HG02973 (cell line): ENCODE data around the gene EML4.
"Not testable (repeated sequence)": the region's sequence is repeated elsewhere in the genome, so short reads cannot be mapped to it uniquely, and the experiment has no call there.

Experiments
- ATAC-seq: cut with Tn5 transposase; IDR thresholded peaks from one replicate; pipeline ENCODE4 v1.9.1; 2021; ENCODE audit warnings: moderate library complexity; ENCODE audit not compliant: unreplicated experiment

The EML4 gene

GRCh38 chr2:42170619-42171395, 1.7 kb downstream of the EML4 start:
- no peak for ATAC-seq

DNA sequence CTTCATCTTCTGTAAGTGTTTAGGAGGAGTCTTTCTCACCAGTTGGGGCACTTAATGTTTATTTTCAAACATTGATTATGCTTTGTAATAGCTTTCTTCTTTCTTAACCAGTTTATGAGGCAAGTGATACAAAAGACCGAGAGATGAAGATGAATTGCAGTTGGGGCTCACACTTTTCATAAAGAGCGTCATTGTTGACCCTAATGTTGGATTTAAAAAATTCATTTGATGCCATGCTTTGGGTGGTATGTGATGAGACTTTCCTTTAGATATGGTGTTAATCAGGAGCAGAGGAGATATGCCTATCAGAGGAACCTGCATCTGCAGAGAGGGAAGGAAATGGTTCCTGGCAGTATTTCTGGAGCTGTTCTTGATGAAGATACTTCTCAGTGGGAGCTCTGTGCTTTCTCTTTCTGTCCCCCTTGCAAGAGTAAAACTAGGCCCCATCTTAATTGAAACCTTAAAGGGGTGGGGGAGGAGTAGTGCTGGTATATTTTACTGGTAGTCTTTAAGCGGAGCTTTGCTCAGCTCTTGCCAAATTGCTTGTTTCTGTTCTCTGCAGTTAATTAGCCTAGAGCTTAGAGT, 2.3 kb downstream of the EML4 start:
- ATAC-seq, result no peak

DNA sequence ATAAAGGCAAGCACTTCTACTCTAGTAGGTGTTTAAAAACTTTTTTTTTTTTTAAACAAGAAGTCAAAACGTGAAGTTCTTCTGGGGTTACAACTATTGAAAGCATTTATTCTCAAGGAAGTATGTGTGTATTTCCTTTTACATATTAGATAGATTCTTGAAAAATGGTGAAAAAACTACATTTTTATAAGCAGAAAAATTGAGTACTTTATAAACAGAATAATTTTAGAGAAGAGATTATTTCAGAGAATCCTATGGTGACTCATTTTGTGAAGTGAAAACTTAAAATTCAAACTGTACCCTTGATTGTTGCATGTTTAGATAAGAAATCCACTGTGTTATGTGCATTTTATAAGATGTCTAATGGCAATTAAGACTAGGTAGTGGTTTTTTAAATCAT, 2.9 kb downstream of the EML4 start:
- ATAC-seq, result no peak

DNA sequence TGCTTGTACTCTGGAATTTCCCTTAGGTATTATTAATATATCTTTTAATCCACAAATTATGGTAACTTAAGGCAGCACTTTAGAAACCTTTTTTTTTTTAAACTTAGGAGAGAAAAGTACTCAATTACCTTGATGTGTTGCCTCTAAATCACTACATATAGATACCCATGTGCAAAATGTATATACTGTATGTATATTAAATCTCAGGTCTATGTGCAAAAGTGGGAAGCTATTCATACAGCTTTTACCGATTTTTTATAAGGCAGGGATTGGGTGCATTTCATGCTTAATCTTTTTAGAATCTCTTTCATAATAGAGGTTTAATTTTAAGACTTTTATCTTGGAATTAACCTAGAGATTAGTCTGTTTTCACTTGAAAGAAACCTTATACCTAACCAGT, 3.4 kb downstream of the EML4 start:
- ATAC-seq, result no peak

DNA sequence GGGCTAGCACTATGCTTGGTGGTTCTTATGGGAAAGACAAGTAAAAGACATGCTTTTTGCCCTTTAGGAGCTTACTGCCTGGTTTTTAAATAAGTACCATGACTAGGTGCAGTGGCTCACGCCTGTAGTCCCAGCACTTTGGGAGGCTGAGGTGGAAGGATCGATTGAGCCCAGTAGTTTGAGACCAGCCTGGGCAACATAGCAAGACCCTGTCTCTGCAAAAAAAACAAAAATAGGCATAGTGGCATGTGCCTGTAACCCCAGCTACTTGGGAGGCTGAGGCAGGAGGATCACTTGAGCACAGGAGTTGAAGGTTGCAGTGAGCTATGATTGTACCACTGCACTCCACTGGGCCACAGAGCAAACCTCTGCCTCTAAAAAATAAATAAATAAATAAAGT, 4.3 kb downstream of the EML4 start:
- ATAC-seq, result not testable (repeated sequence)

DNA sequence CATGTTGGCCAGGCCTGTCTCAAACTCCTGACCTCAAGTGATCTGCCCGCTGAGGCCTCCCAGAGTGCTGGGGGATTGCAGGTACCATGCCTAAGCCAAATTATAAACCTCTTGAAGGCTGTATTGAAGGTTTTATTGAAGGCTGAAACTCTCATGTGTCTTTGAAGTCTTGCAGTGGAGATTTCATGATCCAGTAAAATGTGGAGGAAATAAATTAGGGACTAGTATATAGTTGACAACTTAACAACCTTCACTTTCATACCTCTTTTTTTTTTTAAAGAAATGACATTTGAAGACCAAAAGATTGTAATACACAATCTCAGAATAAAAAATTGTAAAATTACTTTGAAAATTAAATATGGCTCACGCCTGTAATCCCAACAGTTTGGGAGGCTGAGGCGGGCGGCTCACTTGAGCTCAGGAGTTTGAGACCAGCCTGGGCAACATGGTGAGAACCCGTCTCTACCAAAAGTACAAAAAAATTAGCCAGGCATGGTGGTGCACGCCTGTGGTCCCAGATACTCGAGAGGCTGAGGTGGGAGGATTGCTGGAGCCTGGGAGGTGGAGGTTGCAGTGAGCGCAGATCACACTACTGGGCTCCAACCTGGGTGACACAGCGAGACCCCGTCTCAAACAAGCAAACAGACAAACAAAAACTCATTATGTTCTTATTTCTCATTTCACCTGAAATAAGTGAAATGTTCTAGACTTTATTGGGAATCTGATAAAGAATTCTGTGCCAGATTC, 8.0 kb downstream of the EML4 start:
- ATAC-seq, result no peak

GRCh38 chr2:42178335-42178734, 9.2 kb downstream of the EML4 start:
- no peak for ATAC-seq

DNA sequence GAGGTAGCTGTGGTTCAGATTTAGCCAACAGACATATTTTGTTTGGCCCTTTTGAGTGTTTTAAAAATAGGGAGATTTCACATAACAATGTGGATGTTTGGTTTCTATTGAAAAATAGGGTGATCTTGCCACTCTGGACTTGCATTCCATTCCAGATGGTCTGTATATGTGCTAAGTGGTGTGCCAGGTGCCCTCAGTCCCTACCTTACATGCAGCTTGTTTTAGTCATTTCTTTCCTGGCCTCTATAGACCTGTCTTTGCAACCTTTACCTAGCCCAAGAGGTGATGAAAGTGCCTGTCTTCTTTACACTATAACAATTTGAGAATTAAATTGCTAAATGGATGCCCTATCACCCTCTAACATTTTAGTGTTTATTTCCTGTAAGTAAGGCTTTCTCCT, 11.1 kb downstream of the EML4 start:
- no peak for ATAC-seq

GRCh38 chr2:42182654-42183308, 13.6 kb downstream of the EML4 start:
- no peak for ATAC-seq

DNA sequence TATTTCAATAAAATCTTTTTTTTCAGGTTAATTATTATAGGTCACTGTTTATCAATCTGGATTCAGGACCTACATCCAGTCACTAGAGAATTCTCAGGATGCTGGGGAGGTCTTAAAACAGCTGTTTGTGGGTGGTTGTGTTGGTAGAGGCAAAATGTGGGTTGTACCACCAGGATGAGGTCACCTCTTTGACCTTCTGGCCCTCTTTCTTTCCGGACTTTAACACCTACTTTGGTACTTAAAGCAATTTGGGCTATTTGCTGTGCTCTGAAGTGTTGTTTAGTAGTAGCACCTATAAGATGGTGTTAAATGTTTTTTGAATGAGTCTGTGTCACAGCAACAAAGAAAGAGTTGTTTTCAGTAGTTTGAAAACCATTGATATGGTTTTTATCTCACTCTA, 14.6 kb downstream of the EML4 start:
- peak; percentile 50 for ATAC-seq

DNA sequence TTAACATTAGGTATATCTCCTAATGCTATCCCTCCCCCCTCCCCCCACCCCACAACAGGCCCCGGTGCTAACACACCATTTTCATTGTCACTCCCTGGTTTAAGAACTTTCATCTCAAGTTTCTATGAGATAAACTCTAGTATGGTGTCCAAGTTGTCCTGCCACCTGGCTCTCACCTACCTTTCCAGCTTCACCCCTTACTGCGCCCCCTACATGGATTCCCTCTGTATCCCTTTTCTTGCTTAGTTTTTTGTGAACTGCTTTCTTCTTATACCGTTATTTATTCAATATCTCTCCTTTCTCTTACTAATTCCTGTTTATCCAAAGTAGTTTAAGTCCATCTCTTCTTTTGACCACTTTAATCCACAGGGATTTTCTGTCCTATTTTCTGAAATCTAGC, 15.2 kb downstream of the EML4 start:
- ATAC-seq, result no peak

- no peak for ATAC-seq
Observed at GRCh38 chr2:42185220-42185921, 16.2 kb downstream of the EML4 start.

DNA sequence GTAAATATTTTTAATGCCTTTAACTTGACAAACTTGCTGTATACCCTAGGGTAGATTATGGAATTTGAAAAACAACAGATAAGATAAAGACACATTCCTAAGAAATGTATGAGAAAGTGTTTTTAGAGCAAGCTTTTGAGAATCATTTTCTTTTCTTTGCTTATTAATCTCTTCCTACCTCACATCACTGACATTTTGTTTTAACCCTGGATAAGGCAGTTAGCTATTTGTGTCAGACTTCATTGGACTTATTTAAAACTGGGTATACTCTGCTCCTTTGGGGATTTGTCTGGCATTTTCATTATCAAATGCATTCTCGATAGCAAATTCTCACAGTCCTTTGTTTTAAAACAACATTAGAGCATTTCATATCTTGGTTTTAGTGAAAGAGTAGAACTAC, 17.2 kb downstream of the EML4 start:
- ATAC-seq, result no peak

DNA sequence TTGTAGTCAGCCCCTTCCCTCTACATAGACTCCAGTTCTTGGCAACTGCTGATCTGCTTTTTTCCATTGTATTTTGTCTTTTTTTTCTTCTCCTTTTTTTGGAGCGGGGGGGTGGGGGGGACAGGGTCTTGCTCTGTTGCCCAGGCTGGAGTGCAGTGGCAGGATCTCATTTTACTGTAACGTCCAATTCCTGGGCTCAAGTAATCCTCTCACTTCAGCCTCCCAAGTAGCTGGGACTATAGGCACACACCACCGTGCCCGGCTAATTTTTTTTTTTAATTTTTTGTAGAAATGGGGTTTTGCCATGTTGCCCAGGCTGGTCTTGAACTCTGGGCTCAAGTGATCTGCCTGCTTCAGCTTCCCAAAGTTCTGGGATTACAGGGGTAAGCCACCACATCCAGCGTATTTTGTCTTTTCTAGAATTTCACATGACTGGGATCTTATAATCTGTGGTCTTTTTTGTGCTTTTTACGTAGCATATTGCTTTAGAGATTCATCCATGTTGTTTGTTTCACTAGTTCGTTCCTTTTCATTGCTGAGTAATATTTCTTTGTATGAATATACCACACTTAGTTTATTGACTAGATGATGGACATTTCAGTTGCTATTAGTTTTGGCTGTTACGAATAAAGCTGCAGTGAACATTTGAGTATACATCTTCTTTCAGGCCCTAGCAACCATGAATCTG, 17.9 kb downstream of the EML4 start:
- ATAC-seq, result no peak

- ATAC-seq, result no peak
Observed at GRCh38 chr2:42187886-42188285, 18.7 kb downstream of the EML4 start.

GRCh38 chr2:42189235-42189566, 20.0 kb downstream of the EML4 start:
- no peak for ATAC-seq

DNA sequence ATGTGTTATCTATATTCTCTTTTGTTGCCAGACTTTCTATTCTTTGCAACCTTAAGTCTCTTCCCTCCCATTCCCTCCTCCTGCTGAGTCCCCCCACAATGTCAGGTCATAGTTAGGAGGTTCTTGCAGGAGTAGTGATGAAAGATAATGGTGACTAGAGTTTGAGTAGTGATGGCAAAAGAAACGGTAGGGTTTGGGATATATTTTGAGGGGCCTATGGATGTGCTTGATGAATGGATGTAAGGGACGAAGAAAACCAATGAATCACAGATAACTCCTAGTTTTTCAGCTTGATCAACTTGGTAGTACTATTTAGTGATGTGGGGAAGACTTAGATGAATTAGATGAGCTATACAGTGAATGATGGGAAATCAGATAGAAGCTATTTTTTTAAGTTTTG, 21.0 kb downstream of the EML4 start:
- ATAC-seq, result no peak

GRCh38 chr2:42191285-42192009, 22.3 kb downstream of the EML4 start:
- ATAC-seq, result no peak

- ATAC-seq, result no peak
Observed at GRCh38 chr2:42192010-42192373, 22.8 kb downstream of the EML4 start.
